Activated CD4-positive, alpha-beta T cell treated with anti-CD3 and anti-CD28 coated beads, Interleukin-2, Interleukin-6, amounts not matched to agents 100 ng/mL and 50 ng/mL, durations not matched to agents 16 hours and 8 hours (primary cell): Measurements from ENCODE around the gene SLC25A44.
A peak's percentile ranks its signal among the peaks of the same experiment; 100 is the strongest.

Experiments used
- DNase-seq: peaks from one replicate; pipeline ENCODE4 v3.0.0-alpha.2; 2020

Gene SLC25A44

GRCh38 chr1:156193488-156194299, at the start of gene SLC25A44:
SLC25A44 (plus strand) TSS chr1:156194104; CDS start chr1:156199848, 5,744 bp downstream.
- DNase-seq = peak; percentile 99

- no peak for DNase-seq
Observed at GRCh38 chr1:156144742-156145141, 49.2 kb upstream of the SLC25A44 start.

GRCh38 chr1:156145650-156146019, 48.3 kb upstream of the SLC25A44 start:
- DNase-seq = no peak

- DNase-seq = peak; percentile 85
Observed at GRCh38 chr1:156146020-156146768, 47.7 kb upstream of the SLC25A44 start.

GRCh38 chr1:156146769-156147405, 47.0 kb upstream of the SLC25A44 start:
- DNase-seq = peak; percentile 41

- peak; percentile 33 for DNase-seq
Observed at GRCh38 chr1:156148216-156148615, 45.7 kb upstream of the SLC25A44 start.

GRCh38 chr1:156149374-156150332, 44.3 kb upstream of the SLC25A44 start:
- no peak for DNase-seq

- no peak for DNase-seq
Observed at GRCh38 chr1:156150333-156151011, 43.4 kb upstream of the SLC25A44 start.

GRCh38 chr1:156151093-156151688, 42.7 kb upstream of the SLC25A44 start:
- no peak for DNase-seq

- DNase-seq = no peak
Observed at GRCh38 chr1:156152628-156153027, 41.3 kb upstream of the SLC25A44 start.

GRCh38 chr1:156153362-156153761, 40.5 kb upstream of the SLC25A44 start, which contains the start of gene SEMA4A:
SEMA4A (plus strand) TSS chr1:156153585; CDS start chr1:156154579, 994 bp downstream.
- no peak for DNase-seq

GRCh38 chr1:156154317-156154749, 39.6 kb upstream of the SLC25A44 start:
- peak; percentile 76 for DNase-seq

- no peak for DNase-seq
Observed at GRCh38 chr1:156155756-156156510, 38.0 kb upstream of the SLC25A44 start.

GRCh38 chr1:156157506-156157905, 36.4 kb upstream of the SLC25A44 start:
- DNase-seq = no peak

- no peak for DNase-seq
Observed at GRCh38 chr1:156157966-156158365, 35.9 kb upstream of the SLC25A44 start.

- no peak for DNase-seq
Observed at GRCh38 chr1:156160000-156160742, 33.7 kb upstream of the SLC25A44 start.

- DNase-seq = peak; percentile 78
Observed at GRCh38 chr1:156160743-156161171, 33.1 kb upstream of the SLC25A44 start.

GRCh38 chr1:156162430-156163037, 31.4 kb upstream of the SLC25A44 start:
- no peak for DNase-seq

GRCh38 chr1:156163712-156164111, 30.2 kb upstream of the SLC25A44 start:
- no peak for DNase-seq
